GM19452 (cell line): ENCODE data around the gene ZNF319.

Source experiments
- ATAC-seq: cut with Tn5 transposase; IDR thresholded peaks from one replicate; pipeline ENCODE4 v1.9.1; 2021; ENCODE audit not compliant: unreplicated experiment

The ZNF319 gene

GRCh38 chr16:58037365-58038057 lies 37.0 kb upstream of the ZNF319 start:
- ATAC-seq = no peak

- ATAC-seq = no peak
These were observed 36.5 kb upstream of the ZNF319 start for GRCh38 chr16:58036943-58037342.

DNA sequence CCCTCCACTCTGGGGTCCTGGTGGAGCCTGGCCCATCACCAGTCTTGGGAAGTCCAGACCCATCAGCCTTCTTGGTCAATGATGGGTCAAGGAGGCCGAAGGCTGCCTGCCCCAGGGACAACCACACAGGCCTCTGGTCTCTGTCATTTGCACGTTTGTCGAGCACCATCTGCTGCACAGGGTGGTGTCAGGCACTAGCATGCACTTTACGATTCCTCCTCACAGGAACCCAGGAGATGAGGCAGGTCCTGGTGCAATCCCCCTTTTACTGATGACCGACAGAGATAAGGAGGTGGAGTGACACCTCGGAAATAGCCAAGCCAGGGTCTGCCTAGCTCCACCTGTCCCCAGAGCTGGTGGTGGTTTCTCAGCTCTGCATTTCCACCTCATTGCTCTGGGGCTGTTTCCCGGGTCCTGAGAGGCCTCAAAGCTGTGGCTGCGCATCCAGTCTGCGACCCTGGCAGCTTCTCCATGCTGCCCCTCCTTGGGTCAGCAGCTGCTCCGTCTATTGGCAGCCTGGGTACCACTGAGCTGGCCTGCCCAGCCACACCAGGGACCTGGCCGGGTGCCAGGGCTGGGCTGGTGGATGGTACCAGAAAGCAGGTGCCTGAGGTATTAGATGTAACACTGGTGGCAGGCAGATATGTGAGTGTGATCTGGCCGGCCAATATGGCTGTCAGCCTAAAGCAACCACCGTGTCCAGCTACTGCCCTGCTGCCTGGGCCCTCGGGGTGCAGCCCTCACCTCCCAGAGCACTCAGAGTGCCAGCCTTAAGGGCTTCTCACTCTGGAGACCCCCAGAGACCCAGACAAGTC lies 35.1 kb upstream of the ZNF319 start:
- ATAC-seq = no peak

DNA sequence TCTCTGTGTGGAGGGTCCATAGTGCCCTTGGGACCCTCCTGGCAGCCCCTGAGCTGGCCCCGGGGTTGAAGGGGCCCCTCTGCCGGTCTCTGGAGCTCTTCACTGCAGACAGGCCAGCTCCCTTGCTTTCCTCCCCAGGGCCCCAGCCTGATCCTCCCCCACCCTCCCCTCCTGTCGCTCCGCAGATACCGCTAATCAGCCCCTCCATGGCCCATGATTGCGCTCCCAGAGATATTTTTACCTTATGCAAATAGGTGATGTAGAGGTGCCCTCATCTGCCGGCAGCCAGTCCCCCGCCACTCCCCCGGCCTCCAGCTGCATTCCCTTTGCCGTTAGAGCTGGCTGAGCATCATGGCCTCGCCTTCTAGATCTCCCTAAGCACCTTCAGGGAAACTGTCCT lies 34.3 kb upstream of the ZNF319 start:
- ATAC-seq = no peak

DNA sequence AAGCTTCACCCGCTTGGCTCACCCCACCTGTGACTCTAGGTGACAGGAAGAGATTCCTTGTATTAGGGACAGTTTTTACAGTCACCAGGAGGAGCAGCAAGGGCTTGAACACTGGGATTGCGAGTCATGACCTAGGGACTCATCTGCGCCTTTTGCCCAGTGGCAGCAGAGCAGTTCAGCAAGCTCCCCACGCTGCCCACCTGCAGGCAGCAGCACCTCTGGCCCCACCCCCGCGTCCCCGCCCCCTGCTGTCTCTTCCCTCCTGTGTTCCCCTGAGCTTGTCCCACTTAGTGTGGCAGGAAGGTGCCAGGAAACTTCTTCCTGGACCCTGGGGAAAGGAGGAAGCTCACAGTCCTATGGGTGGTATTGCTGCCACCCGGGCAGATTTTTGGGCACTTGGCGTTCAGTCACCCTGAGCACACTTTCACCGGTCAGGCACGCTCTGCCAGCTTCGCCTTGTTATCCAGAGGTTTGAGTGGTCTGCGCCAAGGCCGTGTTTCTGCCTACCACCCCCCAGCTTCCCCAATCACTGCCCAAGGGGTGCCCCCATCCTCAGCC lies 33.7 kb upstream of the ZNF319 start:
- ATAC-seq = no peak

DNA sequence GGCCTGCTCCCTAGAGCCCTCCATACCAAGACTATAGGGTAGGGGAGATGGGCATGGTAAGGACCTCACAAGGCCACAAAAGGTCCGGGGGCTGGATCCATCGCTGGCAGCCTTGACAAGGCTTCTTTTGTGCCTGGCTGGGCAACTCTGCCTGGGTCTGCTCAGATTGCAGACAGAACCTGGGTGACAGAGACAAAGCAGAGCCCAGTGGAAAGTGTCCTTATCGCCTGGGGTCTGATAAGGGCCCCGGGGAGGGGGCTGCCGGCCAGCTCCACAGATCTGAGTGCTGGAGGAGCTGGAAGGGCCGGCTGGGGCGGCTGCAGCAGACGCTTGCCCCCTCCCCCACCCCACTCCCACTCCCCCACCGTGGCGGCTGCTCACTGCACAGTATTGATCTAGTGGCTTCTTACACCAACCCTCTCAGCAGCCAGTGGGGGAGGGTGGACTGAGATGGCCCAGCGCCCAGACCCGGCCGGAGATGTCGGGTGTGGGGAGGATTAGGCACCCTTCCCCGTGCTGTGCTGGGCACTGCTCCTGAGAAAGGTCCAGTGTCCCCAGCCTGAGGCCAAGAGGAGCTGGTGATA lies 32.3 kb upstream of the ZNF319 start:
- no peak for ATAC-seq

DNA sequence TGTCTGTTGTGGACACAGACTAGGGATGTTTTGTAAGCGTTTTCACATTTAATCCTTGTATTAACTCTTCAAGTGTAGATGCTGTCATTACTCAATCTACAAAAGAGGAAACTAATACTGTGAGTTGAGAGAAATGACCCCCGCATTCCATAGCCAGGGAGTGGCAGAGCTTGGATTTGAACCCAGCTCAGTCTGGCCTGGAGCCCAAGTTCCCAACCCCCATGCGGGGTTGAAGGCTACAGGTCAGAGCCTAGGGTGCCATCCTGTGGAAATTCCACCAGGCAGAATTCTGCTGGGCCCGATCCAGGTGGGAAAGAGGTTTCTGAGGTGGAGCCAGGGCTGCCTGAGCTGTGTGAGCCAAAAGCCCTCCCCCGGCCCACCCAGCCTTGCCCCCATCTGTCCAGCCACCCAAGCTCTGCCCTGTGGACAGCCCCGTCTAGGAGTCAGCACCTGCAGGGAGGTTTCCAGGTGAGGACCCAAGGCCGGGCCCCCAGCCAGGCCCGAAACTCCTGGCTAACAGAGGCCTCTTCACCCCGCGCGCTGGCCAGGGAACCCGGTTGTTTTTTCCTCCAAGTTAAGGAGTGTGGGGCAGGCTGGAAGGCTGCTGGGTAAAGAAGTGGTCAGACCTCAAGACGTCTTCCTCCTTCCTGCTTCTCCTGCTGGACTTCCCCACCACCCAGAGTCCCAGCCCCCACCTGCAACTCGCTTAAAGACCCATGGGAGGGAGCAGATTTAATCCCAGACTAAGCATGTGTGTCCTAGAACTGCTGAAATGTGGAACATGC lies 30.7 kb upstream of the ZNF319 start:
- no peak for ATAC-seq

DNA sequence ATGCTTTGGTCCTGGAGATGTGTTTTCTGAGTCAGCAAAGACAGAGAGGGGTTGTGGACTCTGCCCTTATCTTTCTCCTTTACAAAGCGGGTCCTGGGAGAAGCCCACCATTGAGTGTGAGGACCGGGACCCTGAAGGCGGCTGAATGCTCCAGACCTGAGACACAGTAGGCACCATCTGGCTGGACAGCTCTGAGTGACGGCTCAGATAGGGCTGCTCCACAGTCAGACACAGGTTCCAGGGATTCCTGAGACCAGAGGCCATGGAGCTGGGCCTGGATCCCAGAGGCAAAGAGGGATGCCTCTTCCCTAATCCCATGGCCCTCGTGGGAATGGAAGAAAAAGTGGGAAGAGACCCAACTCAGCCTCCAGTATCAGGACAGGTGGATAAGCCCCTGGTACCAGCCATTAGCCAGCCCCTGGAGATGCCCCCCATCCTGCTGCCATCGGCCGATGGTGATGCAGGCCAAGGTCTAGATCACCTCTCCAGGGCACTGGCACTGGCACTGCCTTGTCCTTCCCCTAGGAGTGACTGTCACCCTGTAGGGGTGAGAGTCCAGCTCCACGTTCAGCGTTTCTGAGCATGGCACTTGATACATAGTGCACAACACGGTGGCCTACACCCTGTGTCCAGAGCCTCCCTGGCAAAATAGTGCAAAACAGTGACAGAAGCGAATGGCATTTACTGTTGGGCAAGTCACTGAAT lies 29.8 kb upstream of the ZNF319 start:
- ATAC-seq = no peak

DNA sequence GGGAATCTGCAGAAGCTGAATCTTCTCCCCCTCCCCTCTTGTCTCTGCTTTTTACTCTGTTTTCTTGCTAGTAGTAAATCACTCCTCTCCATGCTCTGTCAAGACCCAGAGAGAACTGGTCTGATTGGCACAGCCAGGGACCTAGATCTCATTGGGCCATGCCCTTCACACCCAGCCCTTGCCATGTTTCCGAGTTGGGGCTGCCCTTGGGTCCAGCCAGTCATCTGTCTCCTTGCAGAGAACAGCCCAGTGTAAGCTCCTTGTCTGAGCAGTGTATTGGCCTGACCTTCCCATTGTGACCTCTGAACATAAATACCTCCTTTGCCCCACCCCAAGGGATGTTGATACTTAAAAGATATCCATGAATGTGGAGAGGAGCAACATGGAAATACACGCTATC lies 28.9 kb upstream of the ZNF319 start:
- ATAC-seq = no peak

GRCh38 chr16:58028541-58029070 lies 28.1 kb upstream of the ZNF319 start:
- ATAC-seq = no peak

DNA sequence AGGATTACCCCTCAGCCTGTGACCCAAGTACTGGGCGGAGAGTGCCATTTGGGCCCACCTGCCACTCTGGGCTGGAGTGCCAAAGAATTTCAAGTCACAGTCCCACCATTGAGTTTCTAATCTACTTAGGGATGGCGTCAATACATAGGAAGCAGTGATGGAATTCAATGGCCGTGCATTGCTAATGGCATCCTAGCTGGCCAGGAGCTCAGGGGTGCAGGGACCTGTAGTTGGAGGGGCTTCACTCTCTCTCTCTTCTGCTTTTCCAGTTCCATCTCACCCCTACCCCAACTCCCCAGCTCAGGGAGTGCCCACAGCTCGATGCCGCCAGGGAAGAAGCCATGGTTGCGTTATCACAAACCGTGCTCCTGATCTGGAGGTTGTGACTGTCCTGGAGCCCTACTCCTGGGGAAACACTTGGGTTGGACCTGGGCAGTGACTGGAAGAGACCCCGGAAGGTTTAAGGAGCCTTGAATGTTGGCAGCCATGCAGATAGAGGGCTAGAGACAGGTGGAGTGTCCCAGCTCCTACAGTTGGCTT lies 27.5 kb upstream of the ZNF319 start:
- no peak for ATAC-seq

- ATAC-seq = no peak
These were observed 26.9 kb upstream of the ZNF319 start for GRCh38 chr16:58027161-58027915.

DNA sequence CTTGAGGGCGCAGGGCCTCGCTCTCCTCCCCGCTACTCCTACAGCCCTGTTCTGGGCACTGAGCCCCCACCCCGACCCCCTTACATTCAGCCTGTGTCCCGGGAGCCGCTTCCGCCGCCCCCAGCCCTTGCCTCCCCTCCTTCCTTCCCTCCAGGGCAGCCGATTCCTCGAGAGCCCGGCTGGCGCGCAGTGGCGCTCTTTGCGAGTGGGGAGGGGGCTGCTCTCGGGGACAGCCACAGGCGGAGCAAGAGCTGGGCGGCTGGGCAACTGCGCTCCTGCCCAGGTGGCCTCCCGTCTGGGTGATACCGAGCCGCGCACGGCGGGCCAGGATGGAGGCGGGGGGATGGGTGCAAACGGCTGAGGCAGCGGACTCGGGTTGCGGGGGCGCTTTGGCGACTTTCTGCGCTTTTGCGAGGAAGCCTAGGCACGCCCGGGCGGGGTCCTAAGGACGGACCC lies 26.3 kb upstream of the ZNF319 start:
- no peak for ATAC-seq

DNA sequence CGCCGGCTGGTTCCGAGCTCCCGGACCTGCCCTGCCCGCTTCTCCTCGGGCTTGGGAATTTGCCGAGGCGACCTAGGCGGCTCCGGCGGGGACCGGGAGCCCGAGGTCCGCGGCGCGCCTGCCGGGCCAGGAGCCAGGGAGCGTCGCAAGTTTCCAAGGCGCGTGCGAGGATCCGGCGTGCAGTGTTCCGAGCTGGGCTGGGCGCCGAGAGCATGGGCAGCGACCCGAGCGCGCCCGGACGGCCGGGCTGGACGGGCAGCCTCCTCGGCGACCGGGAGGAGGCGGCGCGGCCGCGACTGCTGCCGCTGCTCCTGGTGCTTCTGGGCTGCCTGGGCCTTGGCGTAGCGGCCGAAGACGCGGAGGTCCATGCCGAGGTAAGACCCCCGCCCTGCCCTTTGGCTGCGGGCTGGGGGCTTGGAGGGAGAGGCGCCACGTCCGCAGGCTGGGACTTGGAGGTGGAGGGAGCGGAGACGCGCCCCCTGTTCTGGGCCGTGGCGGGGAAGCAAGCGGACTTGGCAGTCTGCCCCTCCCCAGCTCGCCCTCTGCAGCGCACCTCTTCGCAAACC lies 25.8 kb upstream of the ZNF319 start:
- peak; percentile 11 for ATAC-seq

DNA sequence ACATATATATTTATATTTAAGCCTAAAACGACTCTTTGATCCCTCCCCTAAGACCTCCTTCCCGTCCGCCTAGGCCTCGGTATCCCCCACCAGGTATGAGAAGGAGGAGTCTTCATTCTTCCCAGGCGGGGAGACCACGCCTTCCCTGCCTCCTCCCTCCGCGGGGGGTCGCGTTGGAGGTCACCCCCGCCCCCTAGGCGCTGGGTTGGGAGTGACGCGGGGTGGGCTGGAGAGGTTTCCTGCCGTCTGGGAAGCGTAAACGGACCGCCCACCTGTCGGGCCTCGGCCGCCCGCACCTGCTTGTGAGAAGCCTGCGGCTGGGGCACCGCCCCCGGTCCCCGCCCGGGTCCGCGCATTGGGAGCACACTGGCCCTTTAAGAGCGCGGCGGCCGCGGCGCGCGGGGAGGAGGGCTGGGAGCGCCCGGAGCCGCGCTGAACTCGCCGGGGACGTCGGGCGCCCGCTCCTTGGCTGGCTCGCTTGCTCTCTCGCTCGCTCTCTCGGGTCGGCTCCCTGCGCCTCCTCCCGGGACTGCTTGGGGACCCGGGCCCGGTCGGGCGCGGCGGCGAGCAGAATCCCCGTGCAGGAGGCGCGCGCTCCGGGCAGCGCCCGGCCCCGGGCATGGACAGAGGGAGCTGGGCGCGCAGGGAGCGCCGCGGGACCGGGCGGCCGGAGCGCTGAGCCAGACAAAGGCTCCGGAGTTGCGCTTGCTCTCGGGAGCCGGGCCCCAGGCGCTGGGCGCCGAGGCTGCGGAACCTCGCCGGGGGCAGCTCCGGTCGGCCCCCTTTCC lies 25.1 kb upstream of the ZNF319 start, which contains the start of gene MMP15:
Gene MMP15, plus strand, starts transcription at position 404 of the 788 bp plus-strand sequence. CDS start 597 bp downstream, outside the sequence.
- ATAC-seq = peak; percentile 64

- no peak for ATAC-seq
These were observed 24.2 kb upstream of the ZNF319 start for GRCh38 chr16:58024486-58025350.
